RWPE1 (cell line): Measurements from ENCODE around the gene OARD1.

Experiments
- CTCF ChIA-PET: fragments of 350-600 bp; sonication (Branson Sonifier 250); formaldehyde crosslinking; extraction: SDS; loops from one replicate; lab custom pipeline; 2021; lab: Yijun Ruan, JAX
- POLR2A ChIA-PET: fragments of 400-600 bp; formaldehyde crosslinking; extraction: SDS; loops from one replicate; lab custom pipeline; 2020; ENCODE audit warnings: antibody characterized with exemption; ENCODE audit not compliant: low non-redundant PET; lab: Yijun Ruan, JAX
- DNase-seq: peaks from one replicate; pipeline ENCODE4 v3.0.0; 2012; ENCODE audit warnings: low spot score
- H3K27ac ChIP-seq: fragments of 450-650 bp; 2 replicates; pipeline ENCODE4 v1.5.1; 2017
- TF ChIP-seq, protein P1 (sequence below): fragments of 450-650 bp; conservative IDR thresholded peaks from 2 replicates; pipeline ENCODE4 v1.5.1; 2017; ENCODE audit warnings: low read depth, mild to moderate bottlenecking

The OARD1 gene

DNA sequence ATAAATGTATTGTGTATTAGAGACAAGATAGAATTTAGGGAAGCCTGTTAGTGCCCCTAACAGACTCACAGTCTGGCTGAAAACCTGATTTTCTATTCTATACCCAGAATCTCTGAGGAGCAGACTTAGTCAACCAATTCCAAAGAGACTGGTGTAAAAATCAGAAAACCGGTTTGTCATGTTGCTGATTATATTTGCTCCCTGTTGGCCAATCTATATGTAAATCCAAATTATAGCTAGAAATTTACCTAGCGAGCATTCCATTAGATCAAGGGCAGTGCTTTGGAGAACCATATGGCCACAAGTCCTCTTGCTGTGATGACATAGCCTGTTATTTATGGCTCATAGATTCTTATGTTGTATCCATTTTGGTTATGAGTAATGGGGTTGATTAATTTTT lies 5.4 kb upstream of the OARD1 start:
- DNase-seq: no peak
- CTCF ChIA-PET: no interaction called here
- POLR2A ChIA-PET: no interaction called here
- no peak overlapping the region for H3K27ac ChIP-seq
- TF ChIP-seq, protein P1, sequence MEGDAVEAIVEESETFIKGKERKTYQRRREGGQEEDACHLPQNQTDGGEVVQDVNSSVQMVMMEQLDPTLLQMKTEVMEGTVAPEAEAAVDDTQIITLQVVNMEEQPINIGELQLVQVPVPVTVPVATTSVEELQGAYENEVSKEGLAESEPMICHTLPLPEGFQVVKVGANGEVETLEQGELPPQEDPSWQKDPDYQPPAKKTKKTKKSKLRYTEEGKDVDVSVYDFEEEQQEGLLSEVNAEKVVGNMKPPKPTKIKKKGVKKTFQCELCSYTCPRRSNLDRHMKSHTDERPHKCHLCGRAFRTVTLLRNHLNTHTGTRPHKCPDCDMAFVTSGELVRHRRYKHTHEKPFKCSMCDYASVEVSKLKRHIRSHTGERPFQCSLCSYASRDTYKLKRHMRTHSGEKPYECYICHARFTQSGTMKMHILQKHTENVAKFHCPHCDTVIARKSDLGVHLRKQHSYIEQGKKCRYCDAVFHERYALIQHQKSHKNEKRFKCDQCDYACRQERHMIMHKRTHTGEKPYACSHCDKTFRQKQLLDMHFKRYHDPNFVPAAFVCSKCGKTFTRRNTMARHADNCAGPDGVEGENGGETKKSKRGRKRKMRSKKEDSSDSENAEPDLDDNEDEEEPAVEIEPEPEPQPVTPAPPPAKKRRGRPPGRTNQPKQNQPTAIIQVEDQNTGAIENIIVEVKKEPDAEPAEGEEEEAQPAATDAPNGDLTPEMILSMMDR: no peak

- TF ChIP-seq, protein P1: no peak
- ChIA-PET POLR2A (no interaction called here), CTCF (interaction anchor here (2.1 kb wide), 1 partner anchor 48 kb away, joined by 7 read pairs; no protein-coding TSS in a partner anchor)
- no peak for DNase-seq
- no peak overlapping the region for H3K27ac ChIP-seq
Measured at GRCh38 chr6:41075651-41076626, 3.8 kb upstream of the OARD1 start.

GRCh38 chr6:41074692-41075436 lies 2.7 kb upstream of the OARD1 start:
- DNase-seq: no peak
- ChIA-PET CTCF (interaction anchor here (0.6 to 2.1 kb wide), 3 partner anchors 47 to 1235 kb away, joined by 3 to 7 read pairs (median 6); no protein-coding TSS in a partner anchor), POLR2A (no interaction called here)
- TF ChIP-seq, protein P1: no peak
- no peak overlapping the region for H3K27ac ChIP-seq

DNA sequence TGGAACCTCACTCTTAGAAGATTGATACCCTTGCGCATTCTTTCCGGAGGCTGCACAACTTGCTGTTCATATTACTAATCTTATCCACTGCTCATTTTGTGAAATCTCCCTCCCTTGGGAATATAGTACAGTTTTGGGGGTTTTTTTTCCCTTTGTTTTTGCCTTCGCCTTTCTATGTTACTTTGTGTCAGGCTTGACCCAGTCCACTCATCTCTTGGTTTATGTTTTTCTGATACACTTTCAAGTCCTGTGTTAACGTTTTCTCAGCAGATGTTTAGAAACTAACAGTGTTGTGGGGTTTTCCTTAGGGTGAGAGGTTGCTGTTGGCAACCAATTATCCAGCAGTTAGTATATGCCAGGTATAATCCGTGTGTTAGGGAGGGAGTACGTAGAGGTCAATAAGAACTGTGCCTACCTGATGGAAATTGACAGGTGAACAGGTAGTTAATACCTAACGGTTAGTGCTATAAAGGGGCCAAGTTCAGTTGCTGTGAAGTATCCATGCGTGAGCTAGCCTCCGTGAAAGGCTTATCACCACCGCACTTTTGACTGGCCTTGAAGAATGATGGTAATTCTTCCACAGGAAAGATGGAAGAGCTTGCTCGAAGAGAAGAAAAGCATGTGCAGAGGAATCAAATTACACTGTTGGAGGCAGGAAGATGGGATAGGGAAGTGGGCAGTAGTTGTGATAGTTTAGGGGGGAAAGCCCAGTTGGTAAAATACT lies 2.0 kb upstream of the OARD1 start:
- peak; percentile 5 for DNase-seq
- TF ChIP-seq, protein P1: no peak
- ChIA-PET POLR2A (no interaction called here), CTCF (interaction anchor here (2.1 kb wide), 1 partner anchor 46 kb away, joined by 7 read pairs; no protein-coding TSS in a partner anchor)
- peak overlapping the region; percentile 100 for H3K27ac ChIP-seq

GRCh38 chr6:41073203-41073967 lies 1.2 kb upstream of the OARD1 start:
- peak overlapping the region; percentile 100 for H3K27ac ChIP-seq
- TF ChIP-seq, protein P1: peak; percentile 28; the same call in 1 of the 2 replicates
- DNase-seq: peak; percentile 81
- CTCF ChIA-PET: no interaction called here
- POLR2A ChIA-PET: interaction anchor here (1.1 kb wide), 1 partner anchor 28 kb away, joined by 4 read pairs; no protein-coding TSS in a partner anchor
